Mammary epithelial cell (primary cell): Measurements from ENCODE around the gene PLEKHS1.

Experiments used
- EZH2 ChIP-seq: IDR thresholded peaks from 2 replicates; pipeline ENCODE4 v1.6.1; 2012; ENCODE audit warnings: low read length, inconsistent platforms, borderline replicate concordance
- TF ChIP-seq, protein P1 (sequence below), 2 donors: IDR thresholded peaks in 1 of 2; conservative IDR thresholded peaks in 1 of 2; 2 replicates each; pipeline ENCODE4 v1.5.1; 2011 to 2012; ENCODE audit warnings: inconsistent platforms in 2 of 2, low read length in 2 of 2, mild to moderate bottlenecking in 2 of 2, control low read depth in 1 of 2, low read depth in 1 of 2; ENCODE audit not compliant: insufficient read depth in 1 of 2; ENCODE audit errors: extremely low read depth in 1 of 2

DNA sequence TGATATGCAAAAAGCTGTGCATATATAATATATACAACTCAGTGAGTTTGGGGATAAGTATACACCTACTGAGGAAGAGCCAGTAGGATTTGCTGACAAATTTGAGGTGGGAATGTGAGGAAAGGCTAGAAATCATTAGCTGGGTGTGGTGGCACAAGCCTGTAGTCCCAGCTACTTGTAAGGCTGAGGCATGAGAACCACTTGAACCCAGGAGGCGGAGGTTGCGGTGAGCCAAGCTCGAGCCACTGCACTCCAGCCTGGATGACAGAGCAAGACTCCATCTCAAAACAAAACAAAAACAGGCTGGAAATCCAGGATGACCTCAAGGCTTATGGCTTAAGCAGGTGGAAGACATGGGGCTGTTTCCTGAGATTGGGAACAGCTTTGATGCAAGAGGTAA, 10.6 kb upstream of the PLEKHS1 start:
- TF ChIP-seq, protein P1, sequence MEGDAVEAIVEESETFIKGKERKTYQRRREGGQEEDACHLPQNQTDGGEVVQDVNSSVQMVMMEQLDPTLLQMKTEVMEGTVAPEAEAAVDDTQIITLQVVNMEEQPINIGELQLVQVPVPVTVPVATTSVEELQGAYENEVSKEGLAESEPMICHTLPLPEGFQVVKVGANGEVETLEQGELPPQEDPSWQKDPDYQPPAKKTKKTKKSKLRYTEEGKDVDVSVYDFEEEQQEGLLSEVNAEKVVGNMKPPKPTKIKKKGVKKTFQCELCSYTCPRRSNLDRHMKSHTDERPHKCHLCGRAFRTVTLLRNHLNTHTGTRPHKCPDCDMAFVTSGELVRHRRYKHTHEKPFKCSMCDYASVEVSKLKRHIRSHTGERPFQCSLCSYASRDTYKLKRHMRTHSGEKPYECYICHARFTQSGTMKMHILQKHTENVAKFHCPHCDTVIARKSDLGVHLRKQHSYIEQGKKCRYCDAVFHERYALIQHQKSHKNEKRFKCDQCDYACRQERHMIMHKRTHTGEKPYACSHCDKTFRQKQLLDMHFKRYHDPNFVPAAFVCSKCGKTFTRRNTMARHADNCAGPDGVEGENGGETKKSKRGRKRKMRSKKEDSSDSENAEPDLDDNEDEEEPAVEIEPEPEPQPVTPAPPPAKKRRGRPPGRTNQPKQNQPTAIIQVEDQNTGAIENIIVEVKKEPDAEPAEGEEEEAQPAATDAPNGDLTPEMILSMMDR (conservative IDR thresholded peaks at IDR 0.05 in 1 of 2, IDR thresholded peaks at IDR 0.05 in 1 of 2; ENCODE audit: extremely low read depth in 1 of 2, insufficient read depth in 1 of 2, low read depth in 1 of 2, low read length in 2 of 2), result no peak
- no peak for TF ChIP-seq EZH2
